COLO829 (cell line): Measurements from ENCODE around the gene LSM12.

Experiments used
- DNase-seq: peaks from one replicate; pipeline ENCODE4 v3.0.0; 2012; ENCODE audit warnings: low spot score

The LSM12 gene

GRCh38 chr17:43987131-43988021 is 79.1 kb downstream of the LSM12 start:
- DNase-seq: no peak

DNA sequence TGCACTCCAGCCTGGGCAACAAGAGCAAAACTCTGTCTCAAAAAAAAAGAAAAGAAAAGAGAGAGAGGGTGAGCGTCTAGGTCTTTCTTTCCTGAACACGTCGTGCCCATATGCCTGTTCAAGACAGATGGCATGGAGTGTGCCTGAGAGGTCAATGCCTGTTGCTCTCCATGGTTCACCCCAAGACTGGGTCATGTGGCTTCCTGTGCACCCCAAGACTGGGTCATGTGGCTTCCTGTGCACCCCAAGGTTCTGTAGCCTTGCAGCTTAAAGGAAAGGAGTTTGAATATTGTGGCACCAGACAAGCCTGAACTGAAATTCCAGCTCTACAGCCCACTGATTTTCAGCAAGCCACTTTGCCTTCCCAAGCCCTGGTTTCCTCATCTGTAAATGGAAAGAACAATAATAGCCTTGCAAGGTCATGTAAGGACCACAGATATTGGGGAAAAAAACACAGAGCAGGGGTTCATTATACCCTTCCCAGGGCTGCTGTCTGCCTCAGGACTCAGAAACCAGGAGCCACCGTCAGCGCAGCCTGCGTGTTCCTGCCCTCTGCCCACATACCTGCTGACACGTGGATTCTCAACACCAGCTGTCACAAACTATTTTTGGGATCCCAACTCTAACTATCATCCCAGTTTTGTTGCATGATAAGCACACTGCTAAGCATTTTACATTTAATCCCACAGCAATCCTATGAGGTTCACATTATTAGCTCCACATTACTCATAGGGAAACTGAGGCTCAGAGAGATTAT is 80.1 kb downstream of the LSM12 start:
- no peak for DNase-seq

DNA sequence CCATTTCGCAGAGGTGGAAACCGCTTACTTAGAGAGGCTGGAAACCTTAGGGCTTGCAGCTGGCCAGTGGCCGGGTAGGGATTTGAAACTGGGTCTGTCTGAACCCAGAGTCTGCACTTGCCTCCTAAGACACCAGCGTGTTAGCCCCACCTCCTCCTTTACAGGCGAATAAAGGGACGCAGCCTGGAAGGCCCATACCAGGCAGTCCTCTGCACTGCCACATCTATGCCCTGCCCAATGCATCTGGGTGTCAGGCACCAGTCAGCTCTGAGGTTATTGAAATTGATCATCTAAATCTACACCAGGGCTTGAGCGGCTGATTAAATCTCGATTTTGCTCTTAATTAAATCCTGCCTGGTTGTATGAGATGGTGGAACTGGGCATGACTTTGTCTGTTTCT is 82.0 kb downstream of the LSM12 start:
- no peak for DNase-seq
